Activated gamma-delta T cell treated with anti-CD3 and anti-CD28 coated beads, Interleukin-2, amount 50 U/mL, for 16 hours (primary cell): ENCODE data around the gene TGFA.

Source experiments
- DNase-seq: peaks from one replicate; pipeline ENCODE4 v3.0.0-alpha.2; 2020; ENCODE audit warnings: low read depth

The TGFA gene

GRCh38 chr2:70523996-70524965 is 29.3 kb downstream of the TGFA start:
- peak; percentile 13 for DNase-seq

- no peak for DNase-seq
Observed at GRCh38 chr2:70523672-70523995, 30.0 kb downstream of the TGFA start.

GRCh38 chr2:70522627-70523026 is 31.0 kb downstream of the TGFA start:
- DNase-seq, result no peak

- no peak for DNase-seq
Observed at GRCh38 chr2:70520825-70521224, 32.8 kb downstream of the TGFA start.

- DNase-seq, result no peak
Observed at GRCh38 chr2:70519453-70519852, 34.2 kb downstream of the TGFA start.

- no peak for DNase-seq
Observed at GRCh38 chr2:70518557-70518956, 35.1 kb downstream of the TGFA start.

- no peak for DNase-seq
Observed at GRCh38 chr2:70517804-70518203, 35.8 kb downstream of the TGFA start.

GRCh38 chr2:70516596-70516995 is 37.0 kb downstream of the TGFA start:
- no peak for DNase-seq

GRCh38 chr2:70515938-70516337 is 37.7 kb downstream of the TGFA start:
- no peak for DNase-seq

GRCh38 chr2:70514612-70515055 is 39.0 kb downstream of the TGFA start:
- no peak for DNase-seq

GRCh38 chr2:70513738-70514137 is 39.9 kb downstream of the TGFA start:
- no peak for DNase-seq

GRCh38 chr2:70511971-70512729 is 41.5 kb downstream of the TGFA start:
- no peak for DNase-seq

GRCh38 chr2:70510313-70510712 is 43.3 kb downstream of the TGFA start:
- DNase-seq, result no peak

GRCh38 chr2:70509565-70509964 is 44.1 kb downstream of the TGFA start:
- DNase-seq, result no peak

- no peak for DNase-seq
Observed at GRCh38 chr2:70508711-70509462, 44.7 kb downstream of the TGFA start.

GRCh38 chr2:70505613-70506391 is 47.8 kb downstream of the TGFA start:
- DNase-seq, result no peak

GRCh38 chr2:70504750-70505149 is 48.9 kb downstream of the TGFA start:
- DNase-seq, result no peak

- DNase-seq, result no peak
Observed at GRCh38 chr2:70503896-70504295, 49.7 kb downstream of the TGFA start.

- DNase-seq, result no peak
Observed at GRCh38 chr2:70501728-70502127, 51.9 kb downstream of the TGFA start.

- no peak for DNase-seq
Observed at GRCh38 chr2:70501215-70501614, 52.4 kb downstream of the TGFA start.

GRCh38 chr2:70499253-70499652 is 54.4 kb downstream of the TGFA start:
- DNase-seq, result no peak

GRCh38 chr2:70498528-70498927 is 55.1 kb downstream of the TGFA start:
- DNase-seq, result no peak
